ENCODE results near the gene YARS1.

- TF ChIP-seq CTCF (conservative IDR thresholded peaks at IDR 0.05; ENCODE audit: low read depth in 2 of 2) (peak in 1 of 2 experiments; percentile 25; a peak in 2 of 4 replicates), REST (IDR thresholded peaks at IDR 0.05; ENCODE audit: unreplicated experiment) (no peak), EZH2 (IDR thresholded peaks at IDR 0.05; ENCODE audit: low read depth, unreplicated experiment) (no peak), POLR2AphosphoS5 (IDR thresholded peaks at IDR 0.05; ENCODE audit: low read depth) (no peak), EZH2phosphoT487 (IDR thresholded peaks at IDR 0.05; ENCODE audit: unreplicated experiment) (no peak), CREB1 (CRISPR knock-in tag; IDR thresholded peaks at IDR 0.05; ENCODE audit: low read depth) (0 out of 2 replicates have a peak, but pooled peaks have one; percentile 32), JUNB (IDR thresholded peaks at IDR 0.05; ENCODE audit: unreplicated experiment) (no peak), ETS1 (IDR thresholded peaks at IDR 0.05) (no peak), ZNF331 (CRISPR knock-in tag; IDR thresholded peaks at IDR 0.05; ENCODE audit: low read depth) (no peak), ZNF462 (CRISPR knock-in tag; IDR thresholded peaks at IDR 0.05) (no peak), ZNF114 (CRISPR knock-in tag; IDR thresholded peaks at IDR 0.05) (no peak), NANOG (IDR thresholded peaks at IDR 0.05; ENCODE audit: borderline replicate concordance) (no peak)
These were observed 61.9 kb downstream of the YARS1 start for GRCh38 chr1:32755098-32755809.
